ENCODE data around the gene ORM1. TPM values are rescaled to one million over a fixed set of nuclear protein-coding genes. Genes with fewer than 3 reads are reported as not detected.

The ORM1 gene
- total RNA-seq, 1 experiment from 2014 or later = not detected

Other genes with a start within 250 kb of the ORM1 start
- 0.79 and 1.7 TPM in 2 replicates for gene AMBP, start 244.8 kb upstream of the ORM1 start, total RNA-seq (2014; rRNA removed; shearing (Covaris generic))
- gene KIF12, start 223.8 kb upstream of the ORM1 start, total RNA-seq (2014; rRNA removed; shearing (Covaris generic)) = 0.03 and 0.07 TPM in 2 replicates
- 8.2 and 8.4 TPM in 2 replicates for gene COL27A1, start 167.6 kb upstream of the ORM1 start, total RNA-seq (2014; rRNA removed; shearing (Covaris generic))
- not detected in 2 replicates for gene ORM2, start 6.8 kb downstream of the ORM1 start, total RNA-seq (2014; rRNA removed; shearing (Covaris generic))
- gene AKNA, start 64.9 kb downstream of the ORM1 start, total RNA-seq (2014; rRNA removed; shearing (Covaris generic)) = 3.1 and 3.5 TPM in 2 replicates
- gene WHRN, start 182.4 kb downstream of the ORM1 start, total RNA-seq (2014; rRNA removed; shearing (Covaris generic)) = 2.0 and 2.1 TPM in 2 replicates